ENCODE measurements around the gene DENND1A. TPM values are rescaled to one million over a fixed set of nuclear protein-coding genes. Genes with fewer than 3 reads are reported as not detected.

Gene DENND1A
- total RNA-seq, 2 experiments from 2014 or later, result 21.9 to 23.3 TPM

GRCh38 chr9:123872710-123873109 lies 57.2 kb downstream of the DENND1A start:
- ChIA-PET POLR2A (no interaction called here), CTCF (interaction anchor here (0.7 kb wide), 1 partner anchor 86 kb away, joined by 3 read pairs; no protein-coding TSS in a partner anchor)
- H3K4me3 Mint-ChIP-seq, result no peak overlapping the region
- peaks cover 27% of the 10 kb centered on the region for H3K36me3 Mint-ChIP-seq (ENCODE audit: low read depth)
- intact Hi-C loops (cut with micrococcal nuclease), result no loop called here
- no peaks in the 10 kb centered on the region for H3K9me3 Mint-ChIP-seq
- TF ChIP-seq CTCF (IDR thresholded peaks at IDR 0.05), result no peak
- no peak overlapping the region for H3K27ac Mint-ChIP-seq
- DNase-seq (no peak), ATAC-seq (no peak)
- no peaks in the 10 kb centered on the region for H3K27me3 Mint-ChIP-seq
- peaks cover 18% of the 10 kb centered on the region for H3K4me1 Mint-ChIP-seq (ENCODE audit: low read depth)

- CTCF ChIA-PET, result no interaction called here
Measured at GRCh38 chr9:123871781-123872180, 58.1 kb downstream of the DENND1A start.

GRCh38 chr9:123868002-123868401 lies 61.9 kb downstream of the DENND1A start:
- intact Hi-C loops (cut with micrococcal nuclease), result no loop called here
- no peak for DNase-seq
- no peaks in the 10 kb centered on the region for H3K27me3 Mint-ChIP-seq
- ChIA-PET POLR2A (no interaction called here), CTCF (no interaction called here)
- H3K9me3 Mint-ChIP-seq, result peaks cover 4% of the 10 kb centered on the region
- peak overlapping the region; percentile 73 for H3K27ac Mint-ChIP-seq
- no peak for ATAC-seq
- peaks cover 36% of the 10 kb centered on the region for H3K4me1 Mint-ChIP-seq (ENCODE audit: low read depth)
- H3K36me3 Mint-ChIP-seq (ENCODE audit: low read depth), result peaks cover 21% of the 10 kb centered on the region
- no peak overlapping the region for H3K4me3 Mint-ChIP-seq
- TF ChIP-seq CTCF (IDR thresholded peaks at IDR 0.05), result no peak

More at GRCh38 chr9:123871781-123872180, 58.1 kb downstream of the DENND1A start:
- no peak for DNase-seq
- Mint-ChIP-seq H3K9me3 (no peaks in the 10 kb centered on the region), H3K36me3 (ENCODE audit: low read depth) (peaks cover 28% of the 10 kb centered on the region), H3K4me1 (ENCODE audit: low read depth) (peaks cover 27% of the 10 kb centered on the region), H3K27me3 (no peaks in the 10 kb centered on the region), H3K27ac (no peak overlapping the region), H3K4me3 (no peak overlapping the region)
- ATAC-seq, result no peak
- intact Hi-C loops (cut with micrococcal nuclease), result no loop called here
- TF ChIP-seq CTCF (IDR thresholded peaks at IDR 0.05), result no peak
- POLR2A ChIA-PET, result no interaction called here

- no peaks in the 10 kb centered on the region for H3K27me3 Mint-ChIP-seq
- intact Hi-C loops (cut with micrococcal nuclease), result no loop called here
- no peak for ATAC-seq
- H3K4me1 Mint-ChIP-seq (ENCODE audit: low read depth), result peaks cover 36% of the 10 kb centered on the region
- no peak overlapping the region for H3K4me3 Mint-ChIP-seq
- POLR2A ChIA-PET, result no interaction called here
- H3K36me3 Mint-ChIP-seq (ENCODE audit: low read depth), result peaks cover 21% of the 10 kb centered on the region
- TF ChIP-seq CTCF (IDR thresholded peaks at IDR 0.05), result no peak
- peaks cover 4% of the 10 kb centered on the region for H3K9me3 Mint-ChIP-seq
- H3K27ac Mint-ChIP-seq, result peak overlapping the region; percentile 73
- no peak for DNase-seq
- CTCF ChIA-PET, result no interaction called here
Measured at GRCh38 chr9:123867034-123867433, 62.9 kb downstream of the DENND1A start.

GRCh38 chr9:123866497-123866896 lies 63.4 kb downstream of the DENND1A start:
- H3K4me1 Mint-ChIP-seq (ENCODE audit: low read depth), result peaks cover 33% of the 10 kb centered on the region
- H3K9me3 Mint-ChIP-seq, result peaks cover 4% of the 10 kb centered on the region
- TF ChIP-seq CTCF (IDR thresholded peaks at IDR 0.05), result no peak
- H3K27me3 Mint-ChIP-seq, result no peaks in the 10 kb centered on the region
- DNase-seq (no peak), ATAC-seq (no peak)
- H3K36me3 Mint-ChIP-seq (ENCODE audit: low read depth), result peaks cover 21% of the 10 kb centered on the region
- ChIA-PET POLR2A (no interaction called here), CTCF (no interaction called here)
- H3K27ac Mint-ChIP-seq, result peak overlapping the region; percentile 32
- intact Hi-C loops (cut with micrococcal nuclease), result no loop called here
- H3K4me3 Mint-ChIP-seq, result no peak overlapping the region

All from activated CD8-positive, alpha-beta T cell treated with anti-CD3 and anti-CD28 coated beads for 36 hours (primary cell).